IMR-90 (cell line): ENCODE data around the gene TRIM66. TPM values are rescaled to one million over a fixed set of nuclear protein-coding genes. Genes with fewer than 3 reads are reported as not detected.
A peak's percentile ranks its signal among the peaks of the same experiment; 100 is the strongest.

Source experiments
- ATAC-seq: fragments of 200-7000 bp; cut with Tn5 transposase; 2 replicates; pipeline ENCODE4 v1.9.1; 2020; ENCODE audit warnings: low read depth, mild to moderate bottlenecking, moderate library complexity
- BruUV-seq: library from RNA; stranded (reverse); fragments of 400-500 nt; replicated peaks from 2 replicates; lab custom pipeline; 2021; lab: Mats Ljungman, UMichigan
- CTCF ChIA-PET: fragments of 300-600 bp; formaldehyde crosslinking; extraction: SDS; loops from one replicate; lab custom pipeline; 2021; ENCODE audit warnings: antibody characterized with exemption; lab: Yijun Ruan, JAX
- POLR2A ChIA-PET: fragments of 300-600 bp; sonication (Branson Sonifier 250); formaldehyde crosslinking; loops from one replicate; lab custom pipeline; 2022; ENCODE audit warnings: antibody characterized with exemption; ENCODE audit not compliant: unreplicated experiment; lab: Charles Lee
- DNase-seq: peaks from one replicate; pipeline ENCODE4 v3.0.0; 2013
- H2AFZ ChIP-seq: replicated peaks from 2 replicates; pipeline ENCODE3; 2013; ENCODE audit warnings: low read length, mild to moderate bottlenecking; ENCODE audit not compliant: poor library complexity
- H2AK5ac ChIP-seq: 2 replicates; pipeline ENCODE4 v1.6.1; 2013; ENCODE audit warnings: low read depth, low read length, inconsistent platforms
- H2AK9ac ChIP-seq: replicated peaks from 2 replicates; pipeline ENCODE3; 2013; ENCODE audit warnings: mild to moderate bottlenecking, low read depth, low read length, moderate library complexity; ENCODE audit not compliant: poor library complexity
- H2BK120ac ChIP-seq: 2 replicates; pipeline ENCODE4 v1.6.1; 2013; ENCODE audit warnings: low read depth, low read length, inconsistent platforms
- H2BK15ac ChIP-seq: 3 replicates; pipeline ENCODE4 v1.6.1; 2013; ENCODE audit warnings: low read depth, low read length, inconsistent platforms
- H2BK20ac ChIP-seq: 2 replicates; pipeline ENCODE4 v1.6.1; 2013; ENCODE audit warnings: low read depth, mild to moderate bottlenecking, inconsistent platforms, low read length, moderate library complexity
- H2BK5ac ChIP-seq: 2 replicates; pipeline ENCODE4 v1.6.1; 2013; ENCODE audit warnings: mild to moderate bottlenecking, low read depth, low read length, inconsistent platforms; ENCODE audit not compliant: poor library complexity, severe bottlenecking
- H3K14ac ChIP-seq: replicated peaks from 2 replicates; pipeline ENCODE4 v1.6.1; 2013; ENCODE audit warnings: low read depth, low read length, inconsistent platforms
- H3K18ac ChIP-seq: 2 replicates; pipeline ENCODE4 v1.6.1; 2013; ENCODE audit warnings: low read depth, low read length, control low read depth
- H3K23ac ChIP-seq: 2 replicates; pipeline ENCODE4 v1.6.1; 2013; ENCODE audit warnings: low read depth, low read length, inconsistent platforms
- H3K27ac ChIP-seq: 2 replicates; pipeline ENCODE4 v1.5.1; 2013; ENCODE audit warnings: mild to moderate bottlenecking, control low read depth, low read length; ENCODE audit not compliant: insufficient read depth
- H3K27me3 ChIP-seq: 2 replicates; pipeline ENCODE4 v1.6.1; 2013; ENCODE audit warnings: low read length; ENCODE audit not compliant: control insufficient read depth, insufficient read depth
- H3K36me3 ChIP-seq: 2 replicates; pipeline ENCODE4 v1.6.1; 2013; ENCODE audit warnings: low read length, mixed read lengths; ENCODE audit not compliant: control insufficient read depth, insufficient read depth
- H3K4ac ChIP-seq: 2 replicates; pipeline ENCODE4 v1.6.1; 2013; ENCODE audit warnings: low read depth, low read length, inconsistent platforms
- H3K4me1 ChIP-seq: 2 replicates; pipeline ENCODE4 v1.6.1; 2013; ENCODE audit warnings: low read length, mixed read lengths; ENCODE audit not compliant: control insufficient read depth, insufficient read depth
- H3K4me2 ChIP-seq: 2 replicates; pipeline ENCODE4 v1.6.1; 2013; ENCODE audit warnings: low read depth, mild to moderate bottlenecking, control low read depth, low read length, moderate library complexity
- H3K4me3 ChIP-seq: 2 replicates; pipeline ENCODE4 v1.5.1; 2013; ENCODE audit warnings: low read depth, mild to moderate bottlenecking, control low read depth, low read length, moderate library complexity; ENCODE audit not compliant: insufficient read depth
- H3K56ac ChIP-seq: 2 replicates; pipeline ENCODE4 v1.6.1; 2013; ENCODE audit warnings: low read length, inconsistent platforms; ENCODE audit not compliant: insufficient read depth; ENCODE audit errors: extremely low read depth
- H3K79me1 ChIP-seq, 2 experiments: 2 replicates each; pipeline ENCODE4 v1.6.1; 2013; ENCODE audit warnings: low read length in 2 of 2, inconsistent platforms in 1 of 2, low read depth in 1 of 2
- H3K9ac ChIP-seq: 2 replicates; pipeline ENCODE4 v1.6.1; 2013; ENCODE audit warnings: low read depth, low read length, control low read depth
- H3K9me1 ChIP-seq: 2 replicates; pipeline ENCODE4 v1.6.1; 2013; ENCODE audit warnings: low read length, inconsistent platforms; ENCODE audit not compliant: insufficient read depth
- H3K9me3 ChIP-seq: 2 replicates; pipeline ENCODE4 v1.6.1; 2013; ENCODE audit warnings: low read length; ENCODE audit not compliant: control insufficient read depth, insufficient read depth
- H4K20me1 ChIP-seq: 2 replicates; pipeline ENCODE4 v1.6.1; 2013; ENCODE audit warnings: low read length, inconsistent platforms; ENCODE audit not compliant: insufficient read depth
- H4K5ac ChIP-seq: 2 replicates; pipeline ENCODE4 v1.6.1; 2013; ENCODE audit warnings: mild to moderate bottlenecking, low read depth, low read length, control low read depth
- H4K8ac ChIP-seq, 2 experiments: 2 replicates each; pipeline ENCODE4 v1.6.1; 2013; ENCODE audit warnings: low read depth in 2 of 2, low read length in 2 of 2, control low read depth in 1 of 2, inconsistent platforms in 1 of 2
- H4K91ac ChIP-seq: 2 replicates; pipeline ENCODE4 v1.6.1; 2013; ENCODE audit warnings: low read depth, low read length, inconsistent platforms; ENCODE audit not compliant: insufficient read depth
- CEBPB ChIP-seq: IDR thresholded peaks from 2 replicates; pipeline ENCODE4 v1.6.1; 2012; ENCODE audit warnings: low read depth, low read length, improper control_type of control experiment
- RAD21 ChIP-seq: IDR thresholded peaks from 2 replicates; pipeline ENCODE4 v1.6.1; 2012; ENCODE audit warnings: low read length, improper control_type of control experiment
- WGBS, 2 experiments: methylation state at CpG; one replicate each; pipeline versions ENCODE4 v1.1.5 to v1.1.7; 2013; ENCODE audit warnings: missing lambda C conversion rate in 2 of 2; ENCODE audit not compliant: insufficient read length in 1 of 2; ENCODE audit errors: extremely low coverage in 2 of 2; 5-methylcytosine and 5-hydroxymethylcytosine counted together
- dilution Hi-C: fragments of 300-500 bp; cut with HindIII; formaldehyde crosslinking; loops from one replicate; pipeline ENCODE4 v1.14.3; 2018; ENCODE audit warnings: low sequenced_read_pairs; ENCODE audit not compliant: unreplicated experiment
- in situ Hi-C: fragments of 300-500 bp; cut with MboI; formaldehyde crosslinking; loops from 3 replicates; pipeline ENCODE4 v1.14.3; 2019; ENCODE audit warnings: low sequenced_read_pairs, inconsistent platforms, mixed read lengths
- intact Hi-C: fragments of 100-400 bp; cut with micrococcal nuclease; formaldehyde crosslinking; loops from 2 replicates; pipeline ENCODE4 v1.10.0; 2022
- polyA plus RNA-seq, 3 experiments: library from polyadenylated mRNA; depleted of rRNA; stranded (reverse); fragments of >200 nt; gene quantifications; 2 replicates each; pipeline ENCODE4 v1.2.3, GENCODE V29; 2012; ENCODE audit warnings: low replicate concordance in 1 of 3
- total RNA-seq: library from RNA; depleted of rRNA; stranded (reverse); fragments of >200 nt; gene quantifications from 2 replicates; pipeline ENCODE4 v1.2.3, GENCODE V29; 2012

The TRIM66 gene
- total and polyA plus RNA-seq, 2 of the 4 experiments (the other 2 are of a cell fraction), result 4.4 to 5.0 TPM

GRCh38 chr11:8597182-8597581 lies 85.3 kb downstream of the TRIM66 start:
- H3K14ac ChIP-seq, result no peak overlapping the region
- H3K9me1 ChIP-seq, result no peaks in the 10 kb centered on the region
- H3K36me3 ChIP-seq, result no peaks in the 10 kb centered on the region
- H3K18ac ChIP-seq, result no peak overlapping the region
- H3K79me1 ChIP-seq, result no peaks in the 10 kb centered on the region
- no peak overlapping the region for H2AK9ac ChIP-seq
- H3K4me1 ChIP-seq, result peaks cover 8% of the 10 kb centered on the region
- H3K27me3 ChIP-seq, result peaks cover 2% of the 10 kb centered on the region; the same call in 1 of the 2 replicates
- H4K8ac ChIP-seq, result no peak overlapping the region
- H2AK5ac ChIP-seq, result no peak overlapping the region
- no peak overlapping the region for H2BK20ac ChIP-seq
- ChIA-PET POLR2A (no interaction called here), CTCF (interaction anchor here (0.6 to 1.1 kb wide), 4 partner anchors 13 to 621 kb away, joined by 3 to 6 read pairs (median 4); no protein-coding TSS in a partner anchor)
- no peak overlapping the region for H3K56ac ChIP-seq
- intact Hi-C loops (no loop called here), in situ Hi-C loops (no loop called here), dilution Hi-C loops (no loop called here)
- H3K4ac ChIP-seq, result no peak overlapping the region
- no peak overlapping the region for H4K5ac ChIP-seq
- no peak overlapping the region for H3K23ac ChIP-seq
- H3K4me3 ChIP-seq, result no peak overlapping the region
- no peaks in the 10 kb centered on the region for H3K9me3 ChIP-seq
- H3K9ac ChIP-seq, result no peak overlapping the region
- TF ChIP-seq RAD21, result no peak
- peak; percentile 95 for TF ChIP-seq CEBPB
- no peak overlapping the region for H2AFZ ChIP-seq
- H4K91ac ChIP-seq, result no peak overlapping the region
- no peak overlapping the region for H2BK5ac ChIP-seq
- BruUV-seq, result no TSS peak
- no peak; the same call in 1 of the 2 replicates for ATAC-seq
- no peak overlapping the region for H3K27ac ChIP-seq
- H3K4me2 ChIP-seq, result no peak overlapping the region
- peak; percentile 70 for DNase-seq
- no peaks in the 10 kb centered on the region for H4K20me1 ChIP-seq
- H2BK120ac ChIP-seq, result no peak overlapping the region
- no CpG with 5 or more reads among the region's 3 CpGs for WGBS, 2 experiments
- H2BK15ac ChIP-seq, result no peak overlapping the region
